Vagina (tissue), 2 donors: ENCODE data around the gene LRRC4C. TPM values are rescaled to one million over a fixed set of nuclear protein-coding genes. Genes with fewer than 3 reads are reported as not detected.

Experiments
- DNase-seq, 2 donors: peaks; one replicate each; pipeline ENCODE4 v3.0.0-alpha.2; 2017; ENCODE audit errors: extremely low spot score in 2 of 2
- H3K27ac ChIP-seq: fragments of 200-600 bp; sonication (generic); one replicate; pipeline ENCODE4 v1.5.1; 2019
- H3K27me3 ChIP-seq: fragments of 200-600 bp; sonication (generic); one replicate; pipeline ENCODE4 v1.5.1; 2019
- H3K36me3 ChIP-seq, 2 donors: fragments of 200-600 bp; sonication (generic); one replicate each; pipeline ENCODE4 v1.5.1; 2017 to 2019
- H3K4me1 ChIP-seq: fragments of 200-600 bp; sonication (generic); one replicate; pipeline ENCODE4 v1.5.1; 2019
- H3K4me3 ChIP-seq, 2 donors: fragments of 200-600 bp; sonication (generic); 1 replicate in 1 of 2; 2 replicates in 1 of 2; pipeline ENCODE4 v1.5.1; 2016 to 2019
- H3K9me3 ChIP-seq: fragments of 200-600 bp; sonication (generic); one replicate; pipeline ENCODE4 v1.5.1; 2019
- POLR2A ChIP-seq, 2 donors: fragments of 450-650 bp; IDR thresholded peaks; one replicate each; pipeline ENCODE4 v1.6.1; 2017; ENCODE audit warnings: antibody characterized with exemption in 2 of 2, mild to moderate bottlenecking in 2 of 2, moderate library complexity in 2 of 2
- POLR2AphosphoS5 ChIP-seq, 2 donors: sonication (generic); formaldehyde crosslinking; IDR thresholded peaks; one replicate each; pipeline ENCODE4 v1.9.0; 2017; ENCODE audit warnings: antibody characterized with exemption in 2 of 2, mild to moderate bottlenecking in 2 of 2, low read depth in 1 of 2; ENCODE audit not compliant: insufficient read depth in 1 of 2
- intact Hi-C: fragments of 100-400 bp; cut with DNase I; formaldehyde crosslinking; loops from one replicate; pipeline ENCODE4 v1.15.1; 2023
- total RNA-seq: library from RNA; depleted of rRNA; stranded (reverse); fragments of >200 nt; gene quantifications from one replicate; pipeline ENCODE4 v1.2.3, GENCODE V29; 2016
- TF ChIP-seq, protein P1 (sequence below), 3 experiments: fragments of 450-650 bp in 2 of 3; fragments of 200-600 bp in 1 of 3; sonication (generic) in 1 of 3; IDR thresholded peaks; one replicate each; pipeline ENCODE4 v1.5.1; 2017 to 2019; ENCODE audit warnings: antibody characterized with exemption in 3 of 3, mild to moderate bottlenecking in 2 of 3, moderate library complexity in 2 of 3

Gene LRRC4C
- total RNA-seq, 1 donor from 2014 or later: 5.6 TPM

DNA sequence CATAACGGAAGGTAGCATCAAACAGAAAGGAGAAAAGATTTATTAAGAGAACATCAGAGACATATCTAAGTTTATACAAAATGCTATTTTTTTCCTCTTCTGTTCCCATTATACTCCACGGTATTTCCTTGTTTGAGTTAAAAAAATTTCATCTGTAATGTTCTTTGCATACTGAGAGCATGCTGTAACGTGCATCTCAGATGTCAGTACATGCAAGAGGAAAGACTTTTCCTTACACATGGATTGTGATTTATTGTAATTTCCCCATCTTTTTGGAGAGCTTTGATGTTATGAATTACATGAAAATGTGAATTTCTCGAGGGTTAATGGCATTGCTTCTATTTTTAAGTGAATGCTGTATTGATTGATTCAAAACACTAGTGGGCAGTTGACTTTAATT lies 1164.0 kb downstream of the LRRC4C start:
- Histone ChIP-seq H3K27me3 (no peaks in the 10 kb centered on the region), H3K4me1 (no peaks in the 10 kb centered on the region), H3K4me3 (no peak overlapping the region), H3K9me3 (no peaks in the 10 kb centered on the region), H3K36me3 (no peaks in the 10 kb centered on the region), H3K27ac (no peak overlapping the region)
- TF ChIP-seq POLR2A (IDR thresholded peaks at IDR 0.05): no peak
- TF ChIP-seq, protein P1, sequence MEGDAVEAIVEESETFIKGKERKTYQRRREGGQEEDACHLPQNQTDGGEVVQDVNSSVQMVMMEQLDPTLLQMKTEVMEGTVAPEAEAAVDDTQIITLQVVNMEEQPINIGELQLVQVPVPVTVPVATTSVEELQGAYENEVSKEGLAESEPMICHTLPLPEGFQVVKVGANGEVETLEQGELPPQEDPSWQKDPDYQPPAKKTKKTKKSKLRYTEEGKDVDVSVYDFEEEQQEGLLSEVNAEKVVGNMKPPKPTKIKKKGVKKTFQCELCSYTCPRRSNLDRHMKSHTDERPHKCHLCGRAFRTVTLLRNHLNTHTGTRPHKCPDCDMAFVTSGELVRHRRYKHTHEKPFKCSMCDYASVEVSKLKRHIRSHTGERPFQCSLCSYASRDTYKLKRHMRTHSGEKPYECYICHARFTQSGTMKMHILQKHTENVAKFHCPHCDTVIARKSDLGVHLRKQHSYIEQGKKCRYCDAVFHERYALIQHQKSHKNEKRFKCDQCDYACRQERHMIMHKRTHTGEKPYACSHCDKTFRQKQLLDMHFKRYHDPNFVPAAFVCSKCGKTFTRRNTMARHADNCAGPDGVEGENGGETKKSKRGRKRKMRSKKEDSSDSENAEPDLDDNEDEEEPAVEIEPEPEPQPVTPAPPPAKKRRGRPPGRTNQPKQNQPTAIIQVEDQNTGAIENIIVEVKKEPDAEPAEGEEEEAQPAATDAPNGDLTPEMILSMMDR (IDR thresholded peaks at IDR 0.05): no peak
- TF ChIP-seq POLR2AphosphoS5 (IDR thresholded peaks at IDR 0.05; ENCODE audit: insufficient read depth in 1 of 2, low read depth in 1 of 2): no peak
- intact Hi-C loops: no loop called here
- no peak for DNase-seq

DNA sequence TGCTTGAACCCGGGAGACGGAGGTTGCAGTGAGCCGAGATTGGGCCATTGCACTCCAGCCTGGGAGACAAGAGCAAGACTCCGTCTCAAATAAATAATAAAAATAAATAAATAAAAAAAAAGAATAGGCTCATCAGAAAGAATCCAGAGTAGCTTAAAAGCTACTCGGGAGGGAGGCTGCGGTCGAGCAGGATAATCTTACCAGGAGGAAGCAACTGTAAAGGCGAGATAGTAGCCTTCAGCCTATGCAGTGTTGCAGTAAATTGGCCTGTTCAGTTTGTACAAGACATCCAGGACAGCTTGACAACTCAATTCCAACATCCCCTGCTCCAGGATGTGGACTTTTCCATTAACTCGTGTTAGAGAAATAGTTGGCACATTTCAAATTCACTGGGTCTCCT lies 1164.7 kb downstream of the LRRC4C start:
- Histone ChIP-seq H3K4me1 (no peaks in the 10 kb centered on the region), H3K9me3 (no peaks in the 10 kb centered on the region), H3K4me3 (no peak overlapping the region), H3K36me3 (no peaks in the 10 kb centered on the region), H3K27ac (no peak overlapping the region), H3K27me3 (no peaks in the 10 kb centered on the region)
- TF ChIP-seq, protein P1 (IDR thresholded peaks at IDR 0.05): no peak
- no peak for TF ChIP-seq POLR2A (IDR thresholded peaks at IDR 0.05)
- no peak for TF ChIP-seq POLR2AphosphoS5 (IDR thresholded peaks at IDR 0.05; ENCODE audit: insufficient read depth in 1 of 2, low read depth in 1 of 2)
- no peak for DNase-seq
- intact Hi-C loops: no loop called here

DNA sequence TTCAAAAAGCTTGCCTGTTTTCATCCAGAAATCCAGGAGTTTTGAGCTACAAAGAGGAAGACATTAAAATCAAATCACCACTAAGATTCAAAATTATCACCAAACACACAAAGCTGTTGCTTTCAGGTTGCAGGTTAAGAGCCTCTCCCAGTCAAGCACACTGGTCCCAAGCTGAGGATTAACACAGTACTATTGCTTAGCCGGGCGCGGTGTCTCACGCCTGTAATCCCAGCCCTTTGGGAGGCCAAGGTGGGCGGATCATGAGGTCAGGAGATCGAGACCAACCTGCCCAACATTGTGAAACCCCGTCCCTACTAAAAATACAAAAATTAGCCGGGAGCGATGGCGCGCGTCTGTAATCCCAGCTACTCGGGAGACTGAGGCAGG lies 1165.1 kb downstream of the LRRC4C start:
- Histone ChIP-seq H3K9me3 (no peaks in the 10 kb centered on the region), H3K4me1 (no peaks in the 10 kb centered on the region), H3K27ac (no peak overlapping the region), H3K27me3 (no peaks in the 10 kb centered on the region), H3K36me3 (no peaks in the 10 kb centered on the region), H3K4me3 (peak overlapping the region; percentile 44 to 51)
- no peak for DNase-seq
- intact Hi-C loops: no loop called here
- TF ChIP-seq POLR2A (IDR thresholded peaks at IDR 0.05) (no peak), POLR2AphosphoS5 (IDR thresholded peaks at IDR 0.05; ENCODE audit: insufficient read depth in 1 of 2, low read depth in 1 of 2) (no peak)
- TF ChIP-seq, protein P1 (IDR thresholded peaks at IDR 0.05): no peak

DNA sequence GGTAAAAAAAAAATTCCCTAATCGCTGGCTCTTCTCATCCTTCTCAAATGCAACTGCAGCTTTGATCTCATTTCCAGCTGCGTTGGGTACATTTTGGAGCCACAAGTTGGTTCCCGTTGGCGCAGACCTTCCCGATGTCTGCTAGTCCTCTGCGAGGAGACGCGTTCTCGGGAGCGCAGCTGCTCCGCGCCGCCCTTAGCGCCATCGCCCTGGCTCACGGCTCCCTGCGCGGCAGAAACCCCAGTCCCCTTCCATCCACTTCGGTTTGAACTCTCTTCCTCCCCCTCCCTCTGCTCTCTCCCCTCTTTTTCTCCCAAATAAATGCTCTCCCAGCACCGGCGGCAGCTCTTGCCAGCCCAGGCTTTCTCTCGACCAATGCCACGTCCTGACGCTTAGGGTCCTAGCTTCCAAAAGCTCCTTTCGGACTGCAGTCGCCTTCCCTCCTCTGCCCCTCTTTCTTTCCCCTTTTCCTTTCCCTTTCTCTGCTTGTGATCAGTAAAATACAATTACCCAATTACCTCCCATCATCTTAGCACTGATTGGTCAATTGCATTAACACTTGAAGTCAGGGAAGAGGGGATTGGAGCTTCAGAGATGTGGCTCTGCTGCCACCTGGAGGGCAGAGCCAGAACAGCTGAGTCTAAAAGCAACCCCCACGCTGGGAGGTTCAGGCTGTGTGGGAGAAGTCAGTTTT lies 1165.7 kb downstream of the LRRC4C start:
- H3K27me3 ChIP-seq: no peaks in the 10 kb centered on the region
- intact Hi-C loops: no loop called here
- peak in 1 of 2 donors; percentile 89 for DNase-seq
- peak overlapping the region; percentile 44 to 51 for H3K4me3 ChIP-seq
- peak overlapping the region; percentile 75 for H3K27ac ChIP-seq
- TF ChIP-seq, protein P1 (IDR thresholded peaks at IDR 0.05): peak; percentile 61 to 85 (median 62)
- TF ChIP-seq POLR2AphosphoS5 (IDR thresholded peaks at IDR 0.05; ENCODE audit: insufficient read depth in 1 of 2, low read depth in 1 of 2): peak; percentile 41 to 73
- TF ChIP-seq POLR2A (IDR thresholded peaks at IDR 0.05): peak in 1 of 2 donors; percentile 43
- H3K4me1 ChIP-seq: no peaks in the 10 kb centered on the region
- H3K9me3 ChIP-seq: no peaks in the 10 kb centered on the region
- H3K36me3 ChIP-seq: no peaks in the 10 kb centered on the region

DNA sequence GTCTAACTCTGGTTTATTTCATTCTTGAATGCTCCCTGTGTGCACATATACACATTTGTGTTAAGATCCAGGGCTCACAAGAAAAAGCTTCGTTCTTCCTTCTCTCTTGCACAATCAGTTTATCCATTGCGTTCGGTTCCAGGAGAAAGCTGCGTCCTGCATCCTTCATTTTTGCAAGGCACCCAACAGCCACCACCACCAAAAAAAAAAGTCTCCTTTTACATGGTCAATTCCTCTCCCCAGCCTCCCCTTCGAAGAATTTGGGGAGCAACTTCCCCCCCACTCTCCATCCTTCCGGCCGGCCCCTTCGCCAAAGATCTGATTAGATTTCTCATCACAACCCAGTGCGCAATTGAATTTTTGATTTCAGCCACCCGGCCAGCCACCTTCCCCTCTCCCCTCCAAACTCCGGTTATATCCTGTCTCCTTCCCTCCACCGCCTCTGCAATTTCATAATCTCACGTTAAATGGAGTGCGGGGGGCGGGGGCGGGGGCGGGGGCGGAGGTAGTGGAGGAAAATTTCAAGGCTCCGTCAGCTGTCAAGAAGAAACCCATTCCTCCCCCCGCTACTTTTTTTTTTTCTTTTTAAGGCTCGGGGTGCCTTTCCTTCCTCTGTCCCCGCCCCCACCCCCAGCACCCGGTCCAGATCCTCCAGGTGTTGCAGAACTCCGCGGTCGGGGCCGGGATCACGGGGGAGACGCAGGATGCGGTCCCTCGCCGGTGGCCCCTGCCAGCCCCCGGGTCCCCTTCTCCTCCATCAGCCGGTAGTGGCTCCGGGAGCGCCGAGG lies 1166.5 kb downstream of the LRRC4C start:
- Histone ChIP-seq H3K4me3 (peak overlapping the region; percentile 44 to 51), H3K36me3 (no peaks in the 10 kb centered on the region), H3K9me3 (no peaks in the 10 kb centered on the region), H3K27ac (peak overlapping the region; percentile 75), H3K4me1 (no peaks in the 10 kb centered on the region), H3K27me3 (no peaks in the 10 kb centered on the region)
- DNase-seq: no peak
- intact Hi-C loops: no loop called here
- TF ChIP-seq, protein P1 (IDR thresholded peaks at IDR 0.05): no peak
- TF ChIP-seq POLR2A (IDR thresholded peaks at IDR 0.05) (no peak), POLR2AphosphoS5 (IDR thresholded peaks at IDR 0.05; ENCODE audit: insufficient read depth in 1 of 2, low read depth in 1 of 2) (no peak)
